ENCODE data around the gene CHMP6. TPM values are rescaled to one million over a fixed set of nuclear protein-coding genes. Genes with fewer than 3 reads are reported as not detected.

CHMP6 gene
- total RNA-seq, 1 donor, result 17.4 TPM

DNA sequence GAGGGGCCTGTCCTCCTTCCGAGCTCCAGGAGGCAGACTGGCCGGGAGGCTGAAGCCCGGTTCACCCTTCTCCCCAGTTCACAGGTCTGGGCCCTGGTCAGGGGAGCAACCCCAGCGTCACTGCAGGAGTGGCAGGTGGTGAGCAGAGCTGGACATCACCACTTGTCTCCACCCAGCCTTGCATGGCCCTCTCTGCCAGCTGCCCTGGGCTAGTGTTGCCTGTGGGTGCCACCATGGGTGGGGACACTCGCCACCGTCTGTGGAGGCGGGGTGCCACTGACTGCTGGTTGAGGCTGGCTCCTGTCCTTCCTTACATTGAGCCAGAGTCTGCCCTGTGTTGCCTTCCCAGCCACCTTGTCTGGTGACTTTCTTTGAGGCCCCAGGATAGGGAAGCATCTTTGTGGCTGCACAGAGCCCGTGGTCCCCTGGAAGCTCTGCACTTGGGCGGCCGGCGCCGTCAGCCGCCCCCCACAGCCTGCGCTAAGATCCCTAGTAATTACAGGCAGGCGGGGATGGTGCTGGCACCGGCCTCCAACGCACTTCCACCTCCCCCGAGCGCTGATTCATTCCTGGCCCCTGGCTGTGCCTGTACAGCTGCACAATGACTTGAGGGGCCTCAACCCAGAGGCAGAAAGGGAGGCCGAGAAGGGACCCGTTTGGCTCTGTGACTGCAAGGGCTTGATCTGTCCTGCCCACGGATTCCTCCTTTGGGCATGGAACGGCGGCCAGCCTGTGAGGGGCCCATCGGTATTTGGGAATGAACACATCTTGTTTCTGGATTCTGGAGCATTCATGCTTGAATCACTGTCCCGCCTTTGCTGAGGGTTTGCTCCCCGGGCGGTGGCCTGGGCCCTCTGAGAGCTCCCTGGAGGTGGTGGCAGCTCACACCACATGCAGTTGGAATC is 48.5 kb downstream of the CHMP6 start:
- DNase-seq (ENCODE audit: low read depth), result peak; percentile 57
- no peak overlapping the region for H3K4me3 ChIP-seq (ENCODE audit: low read depth, low read length)
- TF ChIP-seq, protein P1, sequence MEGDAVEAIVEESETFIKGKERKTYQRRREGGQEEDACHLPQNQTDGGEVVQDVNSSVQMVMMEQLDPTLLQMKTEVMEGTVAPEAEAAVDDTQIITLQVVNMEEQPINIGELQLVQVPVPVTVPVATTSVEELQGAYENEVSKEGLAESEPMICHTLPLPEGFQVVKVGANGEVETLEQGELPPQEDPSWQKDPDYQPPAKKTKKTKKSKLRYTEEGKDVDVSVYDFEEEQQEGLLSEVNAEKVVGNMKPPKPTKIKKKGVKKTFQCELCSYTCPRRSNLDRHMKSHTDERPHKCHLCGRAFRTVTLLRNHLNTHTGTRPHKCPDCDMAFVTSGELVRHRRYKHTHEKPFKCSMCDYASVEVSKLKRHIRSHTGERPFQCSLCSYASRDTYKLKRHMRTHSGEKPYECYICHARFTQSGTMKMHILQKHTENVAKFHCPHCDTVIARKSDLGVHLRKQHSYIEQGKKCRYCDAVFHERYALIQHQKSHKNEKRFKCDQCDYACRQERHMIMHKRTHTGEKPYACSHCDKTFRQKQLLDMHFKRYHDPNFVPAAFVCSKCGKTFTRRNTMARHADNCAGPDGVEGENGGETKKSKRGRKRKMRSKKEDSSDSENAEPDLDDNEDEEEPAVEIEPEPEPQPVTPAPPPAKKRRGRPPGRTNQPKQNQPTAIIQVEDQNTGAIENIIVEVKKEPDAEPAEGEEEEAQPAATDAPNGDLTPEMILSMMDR (IDR thresholded peaks at IDR 0.05; ENCODE audit: insufficient read depth, low read length), result no peak

GRCh38 chr17:81040791-81041337 is 49.2 kb downstream of the CHMP6 start:
- TF ChIP-seq, protein P1 (IDR thresholded peaks at IDR 0.05; ENCODE audit: insufficient read depth, low read length), result peak; percentile 52
- H3K4me3 ChIP-seq (ENCODE audit: low read depth, low read length), result no peak overlapping the region
- peak; percentile 22 for DNase-seq (ENCODE audit: low read depth)

DNA sequence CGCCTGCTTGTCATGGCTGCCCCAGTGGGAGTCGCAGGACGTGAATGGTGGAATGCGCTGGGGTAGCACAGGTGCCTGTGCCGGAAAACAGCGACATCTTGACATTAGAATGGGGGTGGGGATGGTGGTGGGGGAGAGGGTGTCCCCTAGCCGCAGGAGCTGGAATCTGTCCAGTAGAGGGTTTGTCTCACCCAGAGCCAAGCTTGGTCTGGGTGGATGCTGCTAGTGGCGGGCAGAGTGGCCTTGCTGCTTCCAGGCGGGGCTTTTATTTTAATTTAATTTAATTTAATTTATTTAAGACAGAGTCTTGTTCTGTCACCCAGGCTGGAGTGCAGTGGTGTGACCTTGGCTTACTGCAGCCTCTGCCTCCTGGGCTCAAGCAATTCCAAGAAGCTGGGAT is 51.0 kb downstream of the CHMP6 start:
- TF ChIP-seq, protein P1 (IDR thresholded peaks at IDR 0.05; ENCODE audit: insufficient read depth, low read length), result no peak
- DNase-seq (ENCODE audit: low read depth), result no peak
- no peak overlapping the region for H3K4me3 ChIP-seq (ENCODE audit: low read depth, low read length)

DNA sequence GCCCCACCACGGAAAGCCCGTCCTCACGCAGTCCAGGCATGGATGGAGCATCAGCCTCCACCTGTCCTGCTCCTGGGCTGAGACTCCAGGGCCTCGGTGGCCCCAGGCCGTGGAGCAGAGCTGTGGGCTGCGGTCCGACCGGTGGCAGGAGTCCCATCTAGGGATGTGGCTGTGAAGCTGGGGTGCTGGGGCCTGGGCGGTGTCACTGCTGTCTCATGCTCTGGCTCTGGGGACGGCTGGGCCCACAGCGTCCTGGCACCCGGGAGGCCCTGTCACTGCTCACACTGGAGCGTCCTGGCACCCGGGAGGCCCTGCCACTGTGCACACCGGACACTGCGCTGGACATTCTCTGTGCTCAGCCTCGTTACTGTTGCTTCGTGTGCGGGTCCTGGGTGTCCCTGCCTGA is 51.7 kb downstream of the CHMP6 start:
- DNase-seq (ENCODE audit: low read depth), result no peak
- no peak overlapping the region for H3K4me3 ChIP-seq (ENCODE audit: low read depth, low read length)

DNA sequence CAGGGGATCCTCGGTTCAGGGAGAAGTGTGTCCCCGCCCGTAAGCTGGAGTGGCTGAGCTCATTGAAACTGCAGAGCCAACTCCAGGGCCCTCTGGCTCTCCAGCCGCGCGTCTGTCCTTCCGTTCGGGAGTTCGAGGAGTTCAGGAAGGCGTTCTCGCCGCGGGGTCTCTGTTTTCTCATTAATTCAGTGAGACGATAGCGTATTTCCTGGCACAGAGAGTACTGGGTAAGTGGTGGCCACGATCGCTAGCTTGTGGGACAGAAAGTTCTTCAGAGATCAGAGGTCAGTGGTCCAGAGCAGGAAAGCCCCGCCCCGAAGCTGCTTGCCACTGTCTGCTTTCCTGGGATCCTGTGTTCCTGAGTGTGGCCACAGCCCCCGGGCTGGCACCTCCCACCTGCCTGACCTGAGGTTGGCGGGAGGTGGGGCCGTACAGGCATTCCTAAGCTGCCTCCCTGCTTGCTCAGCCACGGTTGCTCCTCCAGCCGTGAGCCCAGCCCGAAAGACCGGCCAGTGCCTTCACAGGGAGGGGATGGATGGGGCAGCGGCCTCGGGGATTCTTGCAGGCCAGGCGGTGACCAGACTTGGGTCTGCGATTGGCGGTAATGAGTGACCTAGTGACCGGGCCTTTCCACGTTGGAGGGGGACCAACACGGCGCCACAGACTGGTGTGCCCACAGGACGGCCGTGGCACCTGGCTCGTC is 52.2 kb downstream of the CHMP6 start:
- TF ChIP-seq, protein P1 (IDR thresholded peaks at IDR 0.05; ENCODE audit: insufficient read depth, low read length), result no peak
- peak; percentile 27 for DNase-seq (ENCODE audit: low read depth)
- no peak overlapping the region for H3K4me3 ChIP-seq (ENCODE audit: low read depth, low read length)

More for the DNA sequence above, 51.7 kb downstream of the CHMP6 start:
- TF ChIP-seq, protein P1 (IDR thresholded peaks at IDR 0.05; ENCODE audit: insufficient read depth, low read length), result no peak

- H3K4me3 ChIP-seq (ENCODE audit: low read depth, low read length), result no peak overlapping the region
- TF ChIP-seq, protein P1 (IDR thresholded peaks at IDR 0.05; ENCODE audit: insufficient read depth, low read length), result no peak
- no peak for DNase-seq (ENCODE audit: low read depth)
Observed at GRCh38 chr17:81044428-81044763, 52.8 kb downstream of the CHMP6 start.

All from fibroblast of the aortic adventitia (primary cell).